Activated T-cell treated with anti-CD3 and anti-CD28 coated beads, Interleukin-2, amount 50 U/mL, for 4 hours (primary cell): ENCODE data around the gene PLEKHM1. TPM values are rescaled to one million over a fixed set of nuclear protein-coding genes. Genes with fewer than 3 reads are reported as not detected.

Experiments used
- ATAC-seq, 2 donors: fragments of 200-7000 bp; cut with Tn5 transposase; one replicate each; pipeline ENCODE4 v1.10.0; 2021
- DNase-seq: peaks from one replicate; pipeline ENCODE4 v3.0.0-alpha.2; 2020
- H3K27me3 Mint-ChIP-seq: one replicate; pipeline ENCODE4 v1.8.0; 2021; ENCODE audit warnings: low read depth, mixed read lengths
- H3K36me3 Mint-ChIP-seq: one replicate; pipeline ENCODE4 v1.8.0; 2022; ENCODE audit warnings: mixed read lengths; ENCODE audit not compliant: insufficient read depth
- H3K4me1 Mint-ChIP-seq: one replicate; pipeline ENCODE4 v1.8.0; 2021; ENCODE audit warnings: low read depth, mixed read lengths
- H3K4me3 Mint-ChIP-seq: one replicate; pipeline ENCODE4 v1.8.0; 2021; ENCODE audit warnings: mild to moderate bottlenecking, moderate library complexity, mixed read lengths
- H3K9me3 Mint-ChIP-seq: one replicate; pipeline ENCODE4 v1.8.0; 2021; ENCODE audit warnings: mixed read lengths
- total RNA-seq, 3 donors: library from RNA; stranded (reverse); gene quantifications; one replicate each; pipeline ENCODE4 v1.2.1, GENCODE V29; 2021

Gene PLEKHM1
- total RNA-seq, 3 donors from 2014 or later: 26.2 to 32.4 (median 28.6) TPM

GRCh38 chr17:45440161-45440778 is 50.3 kb downstream of the PLEKHM1 start:
- H3K27me3 Mint-ChIP-seq: no peaks in the 10 kb centered on the region
- H3K4me3 Mint-ChIP-seq: no peak overlapping the region
- no peak for ATAC-seq
- H3K9me3 Mint-ChIP-seq: no peaks in the 10 kb centered on the region
- H3K36me3 Mint-ChIP-seq: peaks cover 13% of the 10 kb centered on the region
- DNase-seq: no peak
- peaks cover 12% of the 10 kb centered on the region for H3K4me1 Mint-ChIP-seq

- Mint-ChIP-seq H3K9me3 (no peaks in the 10 kb centered on the region), H3K4me3 (no peak overlapping the region), H3K4me1 (peaks cover 12% of the 10 kb centered on the region), H3K36me3 (peaks cover 8% of the 10 kb centered on the region), H3K27me3 (no peaks in the 10 kb centered on the region)
- DNase-seq (no peak), ATAC-seq (no peak)
These were observed 51.5 kb downstream of the PLEKHM1 start for GRCh38 chr17:45438931-45439610.

- Mint-ChIP-seq H3K9me3 (no peaks in the 10 kb centered on the region), H3K27me3 (no peaks in the 10 kb centered on the region)
These were observed 52.8 kb downstream of the PLEKHM1 start for GRCh38 chr17:45437465-45438283.

GRCh38 chr17:45436625-45437464 is 53.7 kb downstream of the PLEKHM1 start:
- no peak for ATAC-seq
- Mint-ChIP-seq H3K4me1 (peaks cover 14% of the 10 kb centered on the region), H3K4me3 (no peak overlapping the region)

More at GRCh38 chr17:45437465-45438283, 52.8 kb downstream of the PLEKHM1 start:
- Mint-ChIP-seq H3K4me3 (no peak overlapping the region), H3K4me1 (peaks cover 14% of the 10 kb centered on the region), H3K36me3 (peaks cover 8% of the 10 kb centered on the region)
- DNase-seq (no peak), ATAC-seq (no peak)

GRCh38 chr17:45436161-45436560 is 54.4 kb downstream of the PLEKHM1 start:
- no peak overlapping the region for H3K4me3 Mint-ChIP-seq
- no peaks in the 10 kb centered on the region for H3K27me3 Mint-ChIP-seq
- ATAC-seq (no peak), DNase-seq (no peak)
- H3K36me3 Mint-ChIP-seq: peaks cover 8% of the 10 kb centered on the region
- no peaks in the 10 kb centered on the region for H3K9me3 Mint-ChIP-seq
- H3K4me1 Mint-ChIP-seq: peaks cover 13% of the 10 kb centered on the region

More at GRCh38 chr17:45436625-45437464, 53.7 kb downstream of the PLEKHM1 start:
- Mint-ChIP-seq H3K27me3 (no peaks in the 10 kb centered on the region), H3K36me3 (peaks cover 8% of the 10 kb centered on the region), H3K9me3 (no peaks in the 10 kb centered on the region)
- no peak for DNase-seq

- Mint-ChIP-seq H3K4me1 (peaks cover 12% of the 10 kb centered on the region), H3K9me3 (no peaks in the 10 kb centered on the region), H3K4me3 (peak overlapping the region; percentile 11), H3K27me3 (no peaks in the 10 kb centered on the region), H3K36me3 (peaks cover 8% of the 10 kb centered on the region)
- ATAC-seq: no peak
- DNase-seq: no peak
These were observed 55.0 kb downstream of the PLEKHM1 start for GRCh38 chr17:45435481-45435880.

GRCh38 chr17:45433159-45433535 is 57.4 kb downstream of the PLEKHM1 start:
- DNase-seq: no peak
- H3K36me3 Mint-ChIP-seq: peaks cover 3% of the 10 kb centered on the region
- H3K4me3 Mint-ChIP-seq: peak overlapping the region; percentile 65
- no peak for ATAC-seq
- no peaks in the 10 kb centered on the region for H3K27me3 Mint-ChIP-seq
- H3K9me3 Mint-ChIP-seq: no peaks in the 10 kb centered on the region
- H3K4me1 Mint-ChIP-seq: peaks cover 20% of the 10 kb centered on the region

GRCh38 chr17:45432405-45433158 is 57.9 kb downstream of the PLEKHM1 start, which contains the start of gene ARHGAP27:
ARHGAP27 (minus strand) TSS chr17:45432870; CDS start chr17:45430279, 2,591 bp downstream.
- H3K4me3 Mint-ChIP-seq: peak within 1 kb of the TSS; percentile 76
- no peaks in the 10 kb centered on the region for H3K9me3 Mint-ChIP-seq
- peaks cover under 1% of the 10 kb centered on the region for H3K36me3 Mint-ChIP-seq
- peak in 1 of 2 donors; percentile 2 for ATAC-seq
- peaks cover 23% of the 10 kb centered on the region for H3K4me1 Mint-ChIP-seq
- DNase-seq: no peak
- H3K27me3 Mint-ChIP-seq: no peaks in the 10 kb centered on the region

- peak; percentile 71 to 74 for ATAC-seq
These were observed 58.8 kb downstream of the PLEKHM1 start for GRCh38 chr17:45431531-45432404.

GRCh38 chr17:45430738-45431530 is 59.6 kb downstream of the PLEKHM1 start:
- ATAC-seq (peak; percentile 39 to 47), DNase-seq (no peak)
- Mint-ChIP-seq H3K4me1 (peaks cover 23% of the 10 kb centered on the region), H3K36me3 (no peaks in the 10 kb centered on the region), H3K27me3 (no peaks in the 10 kb centered on the region), H3K9me3 (no peaks in the 10 kb centered on the region), H3K4me3 (peak overlapping the region; percentile 76)

More at GRCh38 chr17:45431531-45432404, 58.8 kb downstream of the PLEKHM1 start:
- Mint-ChIP-seq H3K27me3 (no peaks in the 10 kb centered on the region), H3K4me3 (peak overlapping the region; percentile 76), H3K36me3 (no peaks in the 10 kb centered on the region), H3K9me3 (no peaks in the 10 kb centered on the region), H3K4me1 (peaks cover 23% of the 10 kb centered on the region)
- DNase-seq: peak; percentile 54

- H3K4me1 Mint-ChIP-seq: peaks cover 23% of the 10 kb centered on the region
- no peaks in the 10 kb centered on the region for H3K27me3 Mint-ChIP-seq
- no peaks in the 10 kb centered on the region for H3K9me3 Mint-ChIP-seq
- ATAC-seq: no peak
- H3K4me3 Mint-ChIP-seq: peak overlapping the region; percentile 76
- DNase-seq: no peak
- no peaks in the 10 kb centered on the region for H3K36me3 Mint-ChIP-seq
These were observed 60.3 kb downstream of the PLEKHM1 start for GRCh38 chr17:45430006-45430737.
